Smooth muscle cell (in vitro differentiated cells): Measurements from ENCODE around the gene JHY. TPM values are rescaled to one million over a fixed set of nuclear protein-coding genes. Genes with fewer than 3 reads are reported as not detected.

Source experiments
- DNase-seq: peaks from one replicate; lab custom pipeline; 2025; ENCODE audit not compliant: unreplicated experiment; lab: John Stamatoyannopoulos, UW
- H2AFZ ChIP-seq: fragments of 200-600 bp; sonication (generic); 2 replicates; pipeline ENCODE4 v1.6.0; 2016; ENCODE audit warnings: antibody characterized with exemption, low read depth, mild to moderate bottlenecking
- H3F3A ChIP-seq: fragments of 200-600 bp; sonication (generic); 2 replicates; pipeline ENCODE4 v1.6.0; 2017; ENCODE audit warnings: antibody characterized with exemption, low read depth
- H3K27ac ChIP-seq: fragments of 200-600 bp; sonication (generic); 2 replicates; pipeline ENCODE4 v1.5.1; 2016; ENCODE audit warnings: low read depth, mild to moderate bottlenecking
- H3K27me3 ChIP-seq: fragments of 200-600 bp; sonication (generic); 2 replicates; pipeline ENCODE4 v1.6.1; 2016; ENCODE audit warnings: low read depth, mild to moderate bottlenecking
- H3K36me3 ChIP-seq: fragments of 200-600 bp; sonication (generic); 2 replicates; pipeline ENCODE4 v1.5.1; 2016; ENCODE audit warnings: low read depth
- H3K4me1 ChIP-seq: fragments of 200-600 bp; sonication (generic); 2 replicates; pipeline ENCODE4 v1.5.1; 2016; ENCODE audit warnings: low read depth
- H3K4me2 ChIP-seq: fragments of 200-600 bp; sonication (generic); 2 replicates; pipeline ENCODE4 v1.6.0; 2016; ENCODE audit warnings: mild to moderate bottlenecking
- H3K4me3 ChIP-seq: fragments of 200-600 bp; sonication (generic); 2 replicates; pipeline ENCODE4 v1.5.1; 2016; ENCODE audit warnings: mild to moderate bottlenecking
- H3K79me2 ChIP-seq: fragments of 200-600 bp; sonication (generic); 2 replicates; pipeline ENCODE4 v1.6.0; 2016; ENCODE audit warnings: low read depth, mild to moderate bottlenecking
- H3K9ac ChIP-seq: fragments of 200-600 bp; sonication (generic); 2 replicates; pipeline ENCODE4 v1.6.0; 2016; ENCODE audit warnings: low read depth
- H3K9me3 ChIP-seq: fragments of 200-600 bp; sonication (generic); replicated peaks from 2 replicates; pipeline ENCODE4 v1.5.1; 2016; ENCODE audit warnings: low read depth
- H4K20me1 ChIP-seq: fragments of 200-600 bp; sonication (generic); 2 replicates; pipeline ENCODE4 v1.6.0; 2016; ENCODE audit warnings: low read depth
- CTCF ChIP-seq: fragments of 200-600 bp; sonication (generic); IDR thresholded peaks from 2 replicates; pipeline ENCODE4 v1.5.1; 2017; ENCODE audit warnings: borderline replicate concordance, mild to moderate bottlenecking, antibody characterized with exemption; ENCODE audit not compliant: insufficient read depth, poor library complexity, severe bottlenecking
- WGBS: methylation state at CpG from one replicate; pipeline ENCODE4 v1.1.7; 2016; ENCODE audit warnings: low lambda C conversion rate; 5-methylcytosine and 5-hydroxymethylcytosine counted together
- polyA plus RNA-seq: library from polyadenylated mRNA; unstranded; fragments of >200 nt; fragmentation: Nextera tagmentation; extraction: Ambion mirVana; gene quantifications from 2 replicates; pipeline ENCODE4 v1.2.1, GENCODE V29; 2016
- total RNA-seq: library from RNA; depleted of rRNA; stranded (reverse); fragments of >200 nt; gene quantifications from 2 replicates; pipeline ENCODE4 v1.2.3, GENCODE V29; 2014

Gene JHY
- total RNA-seq: 3.7 and 4.0 TPM in 2 replicates
- polyA plus RNA-seq: 4.6 and 7.4 TPM in 2 replicates

GRCh38 chr11:122882189-122882856 is at the start of gene JHY:
JHY (plus strand) TSS chr11:122882759; CDS start chr11:122885850, 3,091 bp downstream.
- Histone ChIP-seq H3K4me2 (peak within 1 kb of the TSS; percentile 98), H3K36me3 (no peaks in the 10 kb centered on the region), H3K9ac (peak within 1 kb of the TSS; percentile 88), H3F3A (no peaks in the 10 kb centered on the region), H3K27me3 (peaks cover 18% of the 10 kb centered on the region), H2AFZ (peak within 1 kb of the TSS; percentile 98), H3K4me3 (peak within 1 kb of the TSS; percentile 69), H3K79me2 (no peaks in the 10 kb centered on the region), H3K9me3 (no peaks in the 10 kb centered on the region), H3K27ac (peak within 1 kb of the TSS; percentile 87), H3K4me1 (no peaks in the 10 kb centered on the region), H4K20me1 (no peaks in the 10 kb centered on the region)
- WGBS: 22% methylated on average over 39 of the region's 39 CpGs
- no peak for DNase-seq
- no peak for TF ChIP-seq CTCF

DNA sequence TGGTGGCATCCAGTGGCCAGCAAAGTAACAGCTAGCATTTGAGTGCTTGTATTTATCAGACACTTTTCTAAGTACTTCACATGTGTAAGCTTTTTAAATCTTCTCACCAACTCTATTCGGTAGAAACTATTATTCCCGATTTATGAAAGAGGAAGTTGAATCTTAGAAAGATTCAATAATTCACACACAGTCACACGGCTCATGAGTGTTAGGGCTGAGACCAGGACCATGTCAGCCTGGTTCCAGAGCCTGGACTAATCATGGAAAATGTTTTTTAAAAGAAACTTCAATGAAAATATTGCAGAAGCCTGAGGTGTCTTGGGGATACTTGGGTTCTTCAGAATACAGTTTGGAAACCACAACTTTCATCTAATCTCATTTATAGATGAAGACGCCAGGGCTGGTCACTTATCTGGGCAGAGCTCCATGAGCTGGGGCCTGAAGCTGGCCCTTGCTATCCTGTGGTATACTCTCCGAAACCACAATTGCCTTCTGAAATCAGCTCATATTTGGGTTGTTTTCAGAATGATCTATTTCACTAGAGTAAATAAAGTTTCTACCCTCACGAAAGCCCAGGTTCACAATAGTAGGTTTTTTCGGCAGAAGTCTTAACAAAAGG is 48.6 kb upstream of the JHY start:
- Histone ChIP-seq H3K27me3 (no peaks in the 10 kb centered on the region), H2AFZ (no peak overlapping the region), H3K4me2 (no peak overlapping the region), H3K36me3 (no peaks in the 10 kb centered on the region), H3K27ac (no peak overlapping the region), H3K79me2 (no peaks in the 10 kb centered on the region), H3K4me3 (no peak overlapping the region), H4K20me1 (no peaks in the 10 kb centered on the region), H3K9me3 (no peaks in the 10 kb centered on the region), H3F3A (no peaks in the 10 kb centered on the region), H3K4me1 (peaks cover 3% of the 10 kb centered on the region), H3K9ac (no peak overlapping the region)
- DNase-seq: no peak
- 85% methylated on average over 7 of the region's 7 CpGs for WGBS
- no peak for TF ChIP-seq CTCF

DNA sequence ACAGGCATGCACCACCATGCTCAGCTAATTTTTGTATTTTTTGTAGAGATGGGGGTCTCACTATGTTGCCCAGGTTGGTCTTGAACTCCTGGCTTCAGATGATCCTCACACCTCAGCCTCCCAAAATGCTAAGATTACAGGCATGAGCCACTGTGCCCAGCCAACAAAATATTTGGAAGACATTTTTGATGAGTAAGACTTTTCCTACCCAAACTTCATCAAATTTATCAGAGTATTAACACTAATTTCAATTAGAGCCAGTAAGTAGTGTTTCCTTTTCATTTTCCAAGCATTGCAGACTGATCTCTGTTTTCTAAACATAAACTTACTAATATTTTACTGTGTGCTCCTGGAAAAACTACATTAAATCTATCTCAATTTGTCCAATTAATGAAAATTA is 45.6 kb upstream of the JHY start:
- no peak overlapping the region for H3K27ac ChIP-seq
- H3K79me2 ChIP-seq: no peaks in the 10 kb centered on the region
- DNase-seq: no peak
- no peak for TF ChIP-seq CTCF
- no peaks in the 10 kb centered on the region for H3K27me3 ChIP-seq
- no peak overlapping the region for H2AFZ ChIP-seq
- no peaks in the 10 kb centered on the region for H3K36me3 ChIP-seq
- peaks cover 3% of the 10 kb centered on the region for H3K4me1 ChIP-seq
- H3K4me2 ChIP-seq: no peak overlapping the region
- H4K20me1 ChIP-seq: no peaks in the 10 kb centered on the region
- no peak overlapping the region for H3K4me3 ChIP-seq
- no peak overlapping the region for H3K9ac ChIP-seq
- H3F3A ChIP-seq: no peaks in the 10 kb centered on the region
- H3K9me3 ChIP-seq: no peaks in the 10 kb centered on the region
